Measurements from ENCODE around the gene SYNE1. TPM values are rescaled to one million over a fixed set of nuclear protein-coding genes. Genes with fewer than 3 reads are reported as not detected.

Gene SYNE1
- total and polyA plus RNA-seq, 11 donors: 25.0 to 178 (median 112) TPM

DNA sequence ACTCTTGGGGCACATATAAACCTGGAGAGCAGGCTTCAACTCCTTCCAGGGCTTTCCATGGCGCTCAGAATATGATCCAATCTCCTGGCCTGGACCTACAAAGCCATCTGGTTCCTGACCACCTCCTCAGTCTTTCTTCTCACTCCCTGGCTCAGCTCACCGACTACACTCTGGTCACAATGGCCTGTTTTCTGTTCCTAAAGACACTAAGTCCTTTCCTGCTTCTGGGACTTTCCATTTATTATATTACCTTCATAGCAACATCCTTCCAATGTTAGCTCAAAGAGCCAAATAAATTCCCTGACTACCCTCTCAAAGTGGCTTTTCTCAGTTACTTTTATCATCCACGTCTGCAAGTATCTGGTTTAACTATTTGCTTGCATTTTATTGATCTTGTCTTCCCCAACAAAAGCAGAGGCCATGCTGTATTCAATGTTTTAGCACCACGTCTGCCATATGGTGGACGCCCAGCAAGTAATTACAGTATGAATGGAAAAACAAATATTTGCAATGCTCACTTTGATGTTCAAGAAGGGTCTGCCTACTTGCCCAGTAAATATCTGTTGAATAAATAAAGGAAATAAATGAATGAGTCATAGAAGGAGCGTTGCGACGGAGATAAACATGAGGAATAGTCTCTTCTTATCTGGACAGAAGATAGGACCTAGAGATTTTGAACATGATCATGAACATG is 501.3 kb downstream of the SYNE1 start:
- WGBS, 4 donors: 86 to 88% (median 87%) methylated on average over 8 of the region's 8 CpGs
- intact Hi-C loops (cut with DNase I): loop anchor here in 1 of 10 donors (10.0 kb wide), 1 partner anchor 199 kb away; no protein-coding TSS in a partner anchor
- peaks cover 0 to 2% (median 0%) of the 10 kb centered on the region in 12 donors for H3K4me1 ChIP-seq

DNA sequence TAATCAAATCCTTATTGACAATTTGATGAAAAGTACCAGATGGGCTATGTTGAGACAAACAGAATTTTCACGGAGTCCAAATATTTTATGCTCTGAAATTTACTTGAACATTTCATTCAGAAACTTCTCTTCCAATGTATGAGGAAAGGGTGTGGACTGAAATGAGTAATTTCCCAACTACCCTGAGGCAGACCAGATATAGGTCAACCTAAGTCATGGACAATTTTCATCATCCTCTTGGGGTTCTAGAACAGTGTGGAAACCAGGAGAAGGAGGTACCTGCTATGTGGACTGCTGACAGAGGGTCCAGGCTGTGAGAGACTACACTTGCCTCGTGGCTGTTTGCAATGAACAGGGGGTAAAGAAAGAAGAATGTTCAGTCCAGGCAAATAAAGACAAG is 506.7 kb downstream of the SYNE1 start:
- Histone ChIP-seq H3K36me3 (peaks cover 3 to 99% (median 94%) of the 10 kb centered on the region in 9 donors), H3K9me3 (no peaks in the 10 kb centered on the region), H3K4me1 (peaks cover 0 to 44% (median 19%) of the 10 kb centered on the region in 12 donors), H3K4me3 (peak overlapping the region in 10 of 12 donors; percentile 1 to 53 (median 41)), H3K27me3 (no peaks in the 10 kb centered on the region), H3K27ac (peak overlapping the region in 10 of 12 donors; percentile 59 to 82 (median 74))
- 55 to 74% (median 60%) methylated on average over 2 of the region's 2 CpGs for WGBS, 4 donors
- ATAC-seq: peak in 3 of 4 donors; percentile 36 to 58 (median 49)
- intact Hi-C loops (cut with DNase I): loop anchor here in 1 of 10 donors (10.0 kb wide), 1 partner anchor 204 kb away; no protein-coding TSS in a partner anchor
- no peak for DNase-seq
- TF ChIP-seq POLR2A (IDR thresholded peaks at IDR 0.05): no peak
- no peak for TF ChIP-seq CTCF (IDR thresholded peaks at IDR 0.05)

More for the DNA sequence above, 501.3 kb downstream of the SYNE1 start:
- Histone ChIP-seq H3K9me3 (no peaks in the 10 kb centered on the region), H3K4me3 (no peak overlapping the region), H3K27ac (no peak overlapping the region), H3K27me3 (no peaks in the 10 kb centered on the region), H3K36me3 (peaks cover 2 to 100% (median 98%) of the 10 kb centered on the region in 9 donors)
- TF ChIP-seq POLR2A (IDR thresholded peaks at IDR 0.05) (no peak), CTCF (IDR thresholded peaks at IDR 0.05) (no peak)
- DNase-seq: no peak
- ATAC-seq: no peak

- TF ChIP-seq CTCF (IDR thresholded peaks at IDR 0.05) (no peak), POLR2A (IDR thresholded peaks at IDR 0.05) (no peak)
- peak; percentile 58 to 81 (median 80) for ATAC-seq
- intact Hi-C loops (cut with DNase I): loop anchor here in 6 of 10 donors (5.0 to 10.0 kb wide), 4 partner anchors 205 to 455 kb away; no protein-coding TSS in a partner anchor
- Histone ChIP-seq H3K4me1 (peaks cover 0 to 48% (median 19%) of the 10 kb centered on the region in 12 donors), H3K27ac (peak overlapping the region; percentile 52 to 82 (median 72)), H3K27me3 (no peaks in the 10 kb centered on the region), H3K36me3 (peaks cover 3 to 97% (median 86%) of the 10 kb centered on the region in 9 donors), H3K9me3 (no peaks in the 10 kb centered on the region), H3K4me3 (peak overlapping the region in 10 of 12 donors; percentile 1 to 53 (median 41))
- WGBS, 4 donors: 18 to 35% (median 20%) methylated on average over 9 of the region's 9 CpGs
- peak in 1 of 5 donors; percentile 29 for DNase-seq
Measured at GRCh38 chr6:152129691-152130151, 507.4 kb downstream of the SYNE1 start.

Measured in heart left ventricle (tissue), 16 donors.